Body of pancreas (tissue), 4 donors: ENCODE measurements around the gene SCAP. TPM values are rescaled to one million over a fixed set of nuclear protein-coding genes. Genes with fewer than 3 reads are reported as not detected.

Source experiments
- ATAC-seq: fragments of 150-250 bp; one replicate; pipeline ENCODE4 v1.9.1; 2016
- DNase-seq, 4 donors: peaks; one replicate each; pipeline ENCODE4 v3.0.0-alpha.2; 2019
- H3K27ac ChIP-seq, 4 donors: fragments of 200-600 bp; sonication (generic); 1 replicate in 3 of 4; 2 replicates in 1 of 4; pipeline versions ENCODE4 v1.5.1 to v1.6.1; 2016 to 2019; ENCODE audit warnings: mild to moderate bottlenecking in 1 of 4, mixed read lengths in 1 of 4, moderate library complexity in 1 of 4
- H3K27me3 ChIP-seq, 2 donors: fragments of 200-600 bp; sonication (generic); one replicate each; pipeline ENCODE4 v1.6.0; 2016; ENCODE audit warnings: mild to moderate bottlenecking in 1 of 2
- H3K36me3 ChIP-seq, 2 donors: fragments of 200-600 bp; sonication (generic); replicated peaks in 1 of 2; 2 replicates each; pipeline ENCODE4 v1.5.1; 2016; ENCODE audit warnings: low read depth in 2 of 2; ENCODE audit not compliant: insufficient read depth in 1 of 2
- H3K4me1 ChIP-seq: fragments of 200-600 bp; sonication (generic); one replicate; pipeline ENCODE4 v1.6.0; 2016
- H3K4me3 ChIP-seq, 2 donors: fragments of 200-600 bp; sonication (generic); 1 replicate in 1 of 2; 2 replicates in 1 of 2; pipeline ENCODE4 v1.5.1; 2016 to 2019
- H3K9me3 ChIP-seq, 3 donors: fragments of 200-600 bp; sonication (generic); 1 replicate in 2 of 3; 2 replicates in 1 of 3; pipeline ENCODE4 v1.5.1; 2016
- CTCF ChIP-seq, 7 experiments: fragments of 450-650 bp in 4 of 7; fragments of 200-600 bp in 3 of 7; sonication (generic) in 3 of 7; IDR thresholded peaks; one replicate each; pipeline ENCODE4 v1.5.1; 2016 to 2019; ENCODE audit warnings: antibody characterized with exemption in 7 of 7
- POLR2A ChIP-seq, 3 donors: fragments of 450-650 bp; IDR thresholded peaks; one replicate each; pipeline ENCODE4 v1.6.1; 2016; ENCODE audit warnings: antibody characterized with exemption in 3 of 3, mild to moderate bottlenecking in 2 of 3
- WGBS, 2 donors: methylation state at CpG; one replicate each; pipeline ENCODE4 v1.1.5; 2017; 5-methylcytosine and 5-hydroxymethylcytosine counted together
- intact Hi-C: fragments of 100-400 bp; cut with DNase I; formaldehyde crosslinking; loops from one replicate; pipeline ENCODE4 v1.15.1; 2023
- total RNA-seq, 2 donors: library from RNA; depleted of rRNA; stranded (reverse); fragments of >200 nt; gene quantifications; one replicate each; pipeline ENCODE4 v1.1.0, GENCODE V29; 2016

Gene SCAP
- total RNA-seq, 2 donors from 2014 or later = 56.6 to 122 TPM

GRCh38 chr3:47517937-47518336 is 42.2 kb upstream of the SCAP start:
- ATAC-seq (no peak), DNase-seq (no peak)
- intact Hi-C loops = no loop called here
- Histone ChIP-seq H3K4me3 (no peak overlapping the region), H3K27ac (no peak overlapping the region), H3K27me3 (no peaks in the 10 kb centered on the region), H3K36me3 (no peaks in the 10 kb centered on the region), H3K4me1 (peaks cover 26% of the 10 kb centered on the region), H3K9me3 (no peaks in the 10 kb centered on the region)
- no peak for TF ChIP-seq CTCF (IDR thresholded peaks at IDR 0.05)
- no peak for TF ChIP-seq POLR2A (IDR thresholded peaks at IDR 0.05)
- WGBS, 2 donors = 65 to 75% methylated on average over 2 of the region's 2 CpGs

GRCh38 chr3:47515864-47516319 is 40.2 kb upstream of the SCAP start:
- 69 to 73% methylated on average over 5 of the region's 5 CpGs for WGBS, 2 donors
- Histone ChIP-seq H3K36me3 (no peaks in the 10 kb centered on the region), H3K27ac (peak overlapping the region in 2 of 4 donors; percentile 57 to 89), H3K4me3 (no peak overlapping the region), H3K4me1 (peaks cover 33% of the 10 kb centered on the region), H3K9me3 (no peaks in the 10 kb centered on the region), H3K27me3 (no peaks in the 10 kb centered on the region)
- ATAC-seq (no peak), DNase-seq (no peak)
- no peak for TF ChIP-seq POLR2A (IDR thresholded peaks at IDR 0.05)
- no peak for TF ChIP-seq CTCF (IDR thresholded peaks at IDR 0.05)
- intact Hi-C loops = no loop called here

- Histone ChIP-seq H3K4me3 (no peak overlapping the region), H3K4me1 (peaks cover 33% of the 10 kb centered on the region), H3K27me3 (no peaks in the 10 kb centered on the region), H3K36me3 (no peaks in the 10 kb centered on the region), H3K9me3 (no peaks in the 10 kb centered on the region), H3K27ac (peak overlapping the region in 3 of 4 donors; percentile 89 to 96 (median 89))
- peak in 2 of 4 donors; percentile 18 to 22 for DNase-seq
- ATAC-seq = no peak
- no peak for TF ChIP-seq CTCF (IDR thresholded peaks at IDR 0.05)
- no peak for TF ChIP-seq POLR2A (IDR thresholded peaks at IDR 0.05)
- intact Hi-C loops = no loop called here
- 7 to 17% methylated on average over 5 of the region's 5 CpGs for WGBS, 2 donors
These were observed 39.4 kb upstream of the SCAP start for GRCh38 chr3:47515100-47515499.

- intact Hi-C loops = no loop called here
- 0% methylated on average over 14 to 59 of the region's 71 CpGs for WGBS, 2 donors
- DNase-seq = peak; percentile 97 to 98 (median 98)
- Histone ChIP-seq H3K4me3 (peak within 1 kb of the TSS; percentile 61 to 85), H3K9me3 (no peaks in the 10 kb centered on the region), H3K36me3 (no peaks in the 10 kb centered on the region), H3K27me3 (no peaks in the 10 kb centered on the region), H3K4me1 (peaks cover 33% of the 10 kb centered on the region), H3K27ac (peak within 1 kb of the TSS; percentile 89 to 96 (median 92))
- TF ChIP-seq CTCF (IDR thresholded peaks at IDR 0.05) (peak in 6 of 7 experiments; percentile 26 to 65 (median 45)), POLR2A (IDR thresholded peaks at IDR 0.05) (peak; percentile 55 to 87 (median 83))
- peak; percentile 98 for ATAC-seq
These were observed 37.6 kb upstream of the SCAP start, which contains the start of gene ELP6 for GRCh38 chr3:47513125-47513929. Gene ELP6, minus strand, starts transcription at chr3:47513712. Its CDS starts 122 bp downstream, at chr3:47513590.
